ENCODE measurements around the gene ADCY3.

ADCY3 gene

GRCh38 chr2:24924732-24925131 is 4.7 kb upstream of the ADCY3 start:
- DNase-seq: no peak

DNA sequence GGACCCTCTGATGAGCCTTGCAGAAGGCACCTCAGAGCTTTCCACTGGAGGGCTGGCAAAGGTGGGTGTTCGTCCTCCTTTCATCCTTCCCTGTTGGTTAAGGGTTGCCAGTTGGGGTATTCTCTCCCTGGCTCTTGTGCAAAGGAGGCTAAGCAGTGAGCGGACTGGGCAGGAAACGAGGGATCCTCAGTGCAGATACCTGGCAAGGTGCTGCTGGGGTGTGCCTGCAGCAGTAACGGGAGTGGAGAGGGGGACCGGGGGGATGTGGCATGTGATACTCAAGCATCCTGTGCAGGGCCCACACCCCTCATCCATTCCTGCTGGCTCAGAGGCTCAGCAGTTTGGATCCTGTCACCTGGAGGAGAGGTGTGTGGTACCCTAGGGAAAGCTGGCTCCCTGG is 4.2 kb upstream of the ADCY3 start:
- DNase-seq: no peak

DNA sequence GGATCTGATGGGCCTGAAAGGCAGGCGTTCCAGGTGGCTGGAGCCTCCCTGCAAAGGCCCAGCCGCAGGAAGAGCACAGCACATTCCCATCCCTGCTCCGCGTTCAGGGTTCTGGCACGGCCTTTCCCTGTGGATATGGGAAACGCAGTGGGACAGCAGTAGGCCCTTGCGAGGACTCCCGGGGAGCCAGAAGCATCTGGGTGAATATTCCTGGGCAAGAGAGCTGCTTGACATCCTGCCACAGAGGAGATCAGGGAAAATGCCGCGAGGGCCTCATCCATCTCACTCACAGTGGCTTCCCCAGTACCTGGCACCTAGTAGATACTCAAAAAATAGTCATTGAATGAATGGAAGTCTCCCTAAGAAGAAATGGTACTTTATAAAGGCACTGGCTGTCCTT is 3.1 kb upstream of the ADCY3 start:
- DNase-seq: no peak

DNA sequence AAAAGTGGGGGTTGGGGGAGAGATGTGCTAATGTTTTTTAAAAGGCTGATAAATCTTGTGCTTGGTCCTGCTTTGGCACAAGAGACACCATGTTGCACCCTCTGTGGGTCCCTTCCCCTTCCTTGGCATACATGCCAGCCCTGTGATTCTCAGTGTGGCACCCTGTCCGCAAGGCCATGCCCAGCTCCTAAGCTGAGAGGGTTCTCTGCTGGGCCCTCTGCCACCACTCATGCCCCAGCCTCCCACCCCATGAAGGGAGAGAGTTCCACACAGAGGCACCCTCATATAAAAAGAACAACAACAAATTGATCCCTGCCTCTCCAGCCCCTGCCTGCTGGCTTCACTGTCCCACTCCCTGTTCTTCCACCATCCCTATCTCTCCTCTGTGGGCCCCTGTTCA is 2.5 kb upstream of the ADCY3 start:
- DNase-seq: no peak

DNA sequence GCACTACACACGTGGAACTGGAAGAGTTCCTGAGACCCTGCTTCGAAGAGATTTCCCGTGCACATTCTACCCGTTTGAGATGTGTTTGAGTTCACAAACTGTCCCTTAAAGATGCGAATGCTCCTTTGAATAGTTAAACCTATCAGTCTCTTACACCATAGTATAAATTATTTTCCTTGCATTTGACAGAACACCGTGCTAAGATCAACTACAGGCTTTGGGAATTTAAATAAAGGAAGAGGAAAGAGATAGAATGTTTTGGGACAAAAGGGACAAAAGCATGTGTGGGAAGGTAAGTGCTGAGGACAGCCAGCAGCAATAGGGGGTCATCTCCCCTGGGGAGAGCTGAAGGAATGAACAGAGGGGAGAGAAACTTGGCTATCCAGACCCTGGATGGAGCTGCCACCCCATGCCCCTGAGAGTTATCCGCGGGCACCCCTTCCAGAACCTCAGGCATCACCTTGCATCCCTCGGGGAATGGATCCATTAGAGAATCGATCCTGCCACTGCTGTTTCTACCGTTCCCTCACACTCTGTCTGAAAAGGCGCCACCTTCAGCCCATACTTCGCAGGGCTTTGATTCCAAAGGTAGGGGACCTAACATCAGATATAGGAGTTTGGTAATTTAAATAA is 888 bp upstream of the ADCY3 start:
- peak in 1 of 2 experiments; percentile 17 for DNase-seq

GRCh38 chr2:24919506-24920097 is 435 bp downstream of the ADCY3 start:
- DNase-seq: no peak

DNA sequence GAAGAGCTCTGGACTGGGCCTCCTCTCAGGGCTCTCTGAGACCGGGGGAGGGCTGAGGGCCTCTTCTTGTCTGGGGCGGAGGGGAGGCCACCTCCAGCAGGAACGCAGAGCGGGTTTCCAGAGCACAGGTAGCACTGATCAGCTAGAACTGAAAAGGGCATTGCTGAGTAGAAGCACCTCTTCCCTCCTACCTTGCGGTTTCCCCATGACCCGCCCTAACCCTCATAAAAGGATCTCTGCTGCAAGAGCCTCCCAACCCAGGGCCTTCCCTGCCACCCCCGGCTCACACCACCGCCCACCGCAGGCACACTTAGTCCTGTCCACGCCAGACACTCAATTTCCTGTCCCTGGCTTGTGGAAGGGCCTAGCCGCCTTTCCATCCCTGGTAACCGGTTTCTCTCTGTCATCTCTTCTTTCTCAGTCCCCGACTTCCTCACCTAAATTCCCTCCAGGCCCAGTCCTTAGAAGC is 966 bp downstream of the ADCY3 start:
- peak; percentile 36 to 51 for DNase-seq

DNA sequence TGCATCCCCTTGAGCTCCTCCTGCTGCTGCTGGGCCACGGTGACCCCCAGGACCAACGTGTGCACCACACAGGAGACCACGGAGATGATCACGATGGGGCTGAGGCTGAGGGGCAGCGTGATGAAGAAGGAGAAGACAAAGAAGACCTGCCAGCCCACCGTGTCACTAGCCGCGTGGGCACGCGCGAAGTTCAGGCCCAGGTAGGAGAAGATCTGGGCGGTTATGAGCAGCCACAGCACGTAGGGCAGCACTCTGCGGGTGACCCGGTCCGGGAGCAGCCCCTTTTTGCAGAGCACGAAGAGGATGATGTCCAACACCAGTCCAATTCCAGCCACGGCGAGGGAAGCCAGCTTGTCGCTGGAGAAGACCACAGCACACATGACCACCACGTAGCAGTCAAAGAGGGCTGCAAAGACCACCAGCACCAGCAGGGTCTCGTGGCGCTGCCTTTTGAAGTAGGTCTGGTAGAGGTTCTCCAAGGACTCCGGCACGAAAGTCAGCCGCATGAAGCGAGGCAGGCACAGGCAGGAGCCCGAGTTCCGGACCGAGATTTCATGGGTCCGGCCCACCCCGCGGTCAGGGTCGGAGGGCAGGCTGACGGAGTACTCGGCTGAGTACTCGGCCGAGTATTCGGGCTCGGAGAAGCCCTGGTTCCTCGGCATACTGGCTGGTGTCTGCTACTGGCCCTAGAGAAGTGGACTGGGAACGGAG is 1.6 kb downstream of the ADCY3 start:
- no peak for DNase-seq

GRCh38 chr2:24917731-24918325 is 2.2 kb downstream of the ADCY3 start:
- no peak for DNase-seq

GRCh38 chr2:24917086-24917485 is 3.0 kb downstream of the ADCY3 start:
- no peak for DNase-seq

DNA sequence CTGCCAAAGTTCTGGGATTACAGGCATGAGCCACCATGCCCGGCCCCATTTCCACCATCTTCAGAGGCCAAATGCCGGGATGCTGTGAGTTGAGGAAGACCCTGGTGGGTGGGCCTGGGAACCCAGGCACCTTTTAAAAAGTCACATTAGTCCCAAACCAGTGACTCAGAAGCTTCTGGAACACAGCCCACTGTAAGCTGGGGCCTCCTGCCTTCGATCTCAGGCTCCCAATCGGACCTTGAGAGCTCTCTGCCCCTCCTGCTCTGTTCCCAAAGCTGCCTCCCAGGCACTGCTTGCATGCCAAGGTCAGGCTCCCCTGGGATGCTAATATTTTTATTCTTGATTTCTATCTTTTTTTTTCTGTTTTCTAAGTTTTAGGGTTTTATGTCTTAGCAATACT is 4.2 kb downstream of the ADCY3 start:
- DNase-seq: no peak

GRCh38 chr2:24915175-24915574 is 4.9 kb downstream of the ADCY3 start:
- DNase-seq: no peak

- DNase-seq: no peak
Observed at GRCh38 chr2:24914713-24915112, 5.3 kb downstream of the ADCY3 start.

DNA sequence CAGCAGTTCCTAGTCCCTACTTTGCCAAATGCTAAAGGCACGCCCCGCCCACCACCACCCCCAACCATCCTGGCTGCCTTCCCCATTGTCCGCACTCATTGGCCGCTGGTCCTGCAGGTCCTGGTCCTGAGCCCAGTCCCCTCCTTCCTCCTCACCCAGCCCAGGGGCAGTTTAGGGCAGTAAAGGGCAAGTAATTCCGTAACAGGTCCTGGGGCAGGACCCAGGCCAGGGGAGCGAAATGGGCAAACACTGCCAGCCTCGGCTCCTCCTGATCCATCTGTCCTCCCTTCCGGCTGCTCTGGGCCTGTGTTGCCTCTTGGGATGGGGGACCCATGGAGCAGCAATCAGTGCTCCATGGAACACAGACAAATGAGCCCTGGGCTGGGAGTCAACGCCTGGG is 6.1 kb downstream of the ADCY3 start:
- DNase-seq: no peak

- DNase-seq: no peak
Observed at GRCh38 chr2:24912986-24913385, 7.1 kb downstream of the ADCY3 start.

DNA sequence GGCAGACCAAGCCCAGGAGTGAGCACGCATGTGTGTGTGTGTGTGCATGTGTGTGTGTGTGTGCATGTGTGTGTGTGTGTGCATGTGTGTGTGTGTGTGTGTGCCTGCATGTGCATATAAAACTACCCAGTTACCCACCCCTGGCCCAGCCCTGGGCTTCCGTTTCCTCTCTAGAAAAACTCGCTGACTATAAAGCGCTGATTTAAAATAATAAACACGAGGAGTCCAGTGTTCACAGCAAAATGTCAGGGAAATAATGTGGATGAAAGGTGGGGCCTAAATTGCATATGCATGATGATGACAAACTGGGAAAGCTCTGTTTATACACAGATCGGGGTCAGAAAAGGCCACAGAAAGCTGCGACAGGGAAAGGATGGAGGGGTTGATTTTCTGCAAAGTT is 7.5 kb downstream of the ADCY3 start:
- no peak for DNase-seq

DNA sequence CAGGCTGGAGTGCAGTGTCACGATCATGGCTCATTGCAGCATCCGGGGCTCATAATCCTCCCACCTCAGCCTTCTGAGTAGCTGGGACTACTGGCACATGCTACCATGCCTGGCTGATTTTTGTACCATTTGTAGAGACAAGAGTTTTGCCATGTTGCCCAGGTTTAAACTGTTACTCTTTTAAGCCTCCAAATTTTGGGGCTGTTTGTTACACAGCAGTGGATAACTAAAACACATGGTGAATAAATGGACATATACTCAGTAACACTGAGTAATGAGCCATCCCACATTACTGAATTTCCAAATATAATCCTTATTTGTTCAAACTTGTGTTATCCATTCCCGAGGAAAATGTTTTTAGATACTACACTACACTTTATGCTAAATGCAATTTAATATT is 9.8 kb downstream of the ADCY3 start:
- no peak for DNase-seq

DNA sequence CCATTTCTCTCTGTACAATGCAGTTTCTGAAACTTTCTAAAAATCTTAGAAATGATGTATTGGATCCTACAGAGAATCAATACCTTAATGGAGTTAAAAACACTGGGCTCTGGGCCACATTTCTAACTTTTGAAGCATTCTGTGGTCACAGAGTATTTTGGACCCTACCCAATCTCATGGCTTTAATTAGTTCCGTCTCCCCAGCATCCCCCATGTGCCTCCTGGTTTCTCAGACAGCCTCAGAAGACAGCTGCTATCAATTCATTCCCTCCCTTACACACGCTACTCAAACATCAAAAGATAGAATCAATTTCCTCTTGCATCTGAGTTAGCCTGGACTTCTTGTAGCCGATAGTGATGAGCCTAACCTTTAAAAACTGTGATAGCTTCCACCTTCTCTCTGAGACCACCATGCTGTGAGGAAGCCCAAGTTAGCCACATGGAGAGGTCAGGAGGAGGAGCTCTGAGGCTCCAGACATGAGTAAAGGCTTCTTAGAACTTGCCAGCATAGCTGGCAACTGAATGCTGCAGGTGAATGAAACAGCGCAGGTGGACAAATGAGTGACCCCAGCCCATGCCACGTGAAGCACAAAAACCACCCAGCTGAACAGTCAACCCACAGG is 10.4 kb downstream of the ADCY3 start:
- no peak for DNase-seq

- no peak for DNase-seq
Observed at GRCh38 chr2:24908461-24908901, 11.6 kb downstream of the ADCY3 start.

DNA sequence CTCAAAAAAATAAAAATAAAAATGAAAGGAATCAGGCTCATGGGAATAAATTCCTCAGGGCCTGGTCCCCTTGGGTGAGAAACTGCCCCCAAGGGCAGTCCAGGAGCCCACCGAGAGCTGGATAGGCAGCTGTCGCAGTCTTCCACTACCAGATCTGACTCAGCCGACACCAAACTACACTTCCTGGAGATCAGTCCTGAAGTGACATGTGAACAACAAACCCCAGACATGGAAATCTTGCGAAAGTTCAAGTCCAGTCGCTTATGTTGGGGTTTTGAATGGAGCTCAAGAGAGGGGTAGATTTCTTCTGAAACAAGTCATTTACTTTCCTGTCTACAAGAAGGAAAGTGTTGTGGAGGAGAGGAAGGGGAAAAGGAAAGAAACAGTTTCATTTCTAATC is 12.9 kb downstream of the ADCY3 start:
- no peak for DNase-seq

- no peak for DNase-seq
Observed at GRCh38 chr2:24906466-24906865, 13.6 kb downstream of the ADCY3 start.

- DNase-seq: no peak
Observed at GRCh38 chr2:24903161-24904103, 16.6 kb downstream of the ADCY3 start.

All from activated CD4-positive, alpha-beta T cell treated with anti-CD3 and anti-CD28 coated beads, Interleukin-2, amount 50 U/mL, for 4 hours (primary cell).